ENCODE results near the gene C19orf81.

DNA sequence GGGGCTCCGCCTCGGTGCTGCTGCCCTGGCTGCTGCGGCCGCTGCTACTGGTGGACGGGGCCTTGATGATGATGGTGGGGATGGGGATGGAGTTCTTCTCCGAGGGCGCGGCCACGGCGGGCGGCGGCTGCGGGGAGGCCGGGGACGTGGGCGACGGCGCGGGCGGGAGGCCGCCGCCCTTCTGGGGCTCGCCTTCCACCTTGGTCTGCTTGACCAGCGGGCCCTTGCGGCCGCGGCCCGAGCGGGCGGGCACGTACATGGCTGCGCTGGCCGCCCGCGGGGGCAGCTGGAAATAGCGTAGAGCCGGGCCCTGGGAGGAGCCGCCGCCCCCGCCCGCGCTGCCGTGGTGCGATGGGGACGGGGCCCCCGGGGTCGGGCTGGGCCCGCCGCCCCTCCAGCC lies 19.2 kb downstream of the C19orf81 start:
- TF ChIP-seq EZH2 (IDR thresholded peaks at IDR 0.05; ENCODE audit: insufficient read depth, poor library complexity, severe bottlenecking) (peak; percentile 21), EZH2phosphoT487 (IDR thresholded peaks at IDR 0.05; ENCODE audit: insufficient read depth, low read depth) (no peak)

Data from GM23248 (cell line).